GM21723 (cell line): Measurements from ENCODE around the gene FEZ2.
A peak's percentile ranks its signal among the peaks of the same experiment; 100 is the strongest.

Experiments
- ATAC-seq: cut with Tn5 transposase; IDR thresholded peaks from one replicate; pipeline ENCODE4 v1.9.1; 2021; ENCODE audit warnings: mild to moderate bottlenecking, moderate library complexity; ENCODE audit not compliant: unreplicated experiment

Gene FEZ2

GRCh38 chr2:36562973-36563532 is 34.9 kb downstream of the FEZ2 start:
- ATAC-seq: no peak

DNA sequence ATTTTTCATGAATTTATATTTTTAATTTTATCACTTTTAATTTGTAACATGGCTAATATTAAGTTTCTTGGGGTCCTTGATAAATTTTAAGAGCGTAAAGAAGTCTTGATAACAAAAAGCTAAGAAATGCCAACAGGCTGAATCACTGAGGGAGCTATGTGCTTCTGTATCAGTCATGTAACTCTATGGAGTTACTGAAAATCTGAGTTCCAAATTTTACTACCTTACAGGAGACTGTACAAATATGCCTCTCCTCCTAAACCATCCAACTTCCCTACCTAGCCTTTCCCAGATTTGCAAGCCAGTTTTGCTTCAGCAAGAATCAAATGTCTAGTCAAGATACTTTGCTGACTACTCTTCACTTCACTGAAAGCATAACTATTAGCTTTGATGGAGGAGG is 35.7 kb downstream of the FEZ2 start:
- no peak for ATAC-seq

- ATAC-seq: no peak
These were observed 36.6 kb downstream of the FEZ2 start for GRCh38 chr2:36561237-36561944.

DNA sequence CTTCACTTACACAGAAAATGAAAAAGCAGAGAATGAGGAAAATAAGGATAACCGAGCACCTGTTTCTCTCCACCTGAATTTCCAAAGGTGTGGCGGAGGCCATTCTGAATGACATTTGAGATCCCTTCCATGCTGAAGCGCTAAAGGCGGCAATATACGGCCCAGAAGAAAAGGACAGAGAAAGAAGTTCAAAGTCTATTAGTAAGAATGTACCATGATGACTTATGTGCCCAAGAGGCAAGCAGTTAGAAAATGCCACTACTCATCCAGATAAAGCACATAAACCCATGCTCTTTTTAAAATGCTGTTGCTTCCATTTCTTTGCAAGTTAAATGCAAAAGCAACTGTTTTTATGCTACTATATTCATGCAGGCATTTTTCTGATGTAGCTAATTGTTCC is 37.2 kb downstream of the FEZ2 start:
- no peak for ATAC-seq

GRCh38 chr2:36559221-36559942 is 38.6 kb downstream of the FEZ2 start:
- ATAC-seq: no peak

GRCh38 chr2:36556842-36557241 is 41.1 kb downstream of the FEZ2 start:
- no peak for ATAC-seq

DNA sequence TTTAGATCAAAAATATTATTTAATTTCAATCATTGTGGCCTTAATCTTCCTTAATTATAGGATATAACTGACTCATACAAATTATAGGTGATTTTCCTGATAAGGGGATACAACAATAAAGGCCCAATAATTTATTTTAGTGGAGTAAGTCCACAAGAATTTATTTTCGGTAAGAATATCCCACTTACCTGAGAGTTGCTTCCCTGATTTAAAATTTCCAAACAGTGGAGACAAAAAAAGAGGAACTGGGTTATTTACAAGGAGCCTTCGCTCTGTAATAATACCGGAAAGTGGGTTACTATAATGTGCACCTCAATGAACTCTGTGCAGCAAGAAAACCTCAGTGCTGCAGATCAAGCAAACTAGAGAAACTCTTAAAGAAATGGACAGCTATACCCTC is 42.2 kb downstream of the FEZ2 start:
- ATAC-seq: no peak

DNA sequence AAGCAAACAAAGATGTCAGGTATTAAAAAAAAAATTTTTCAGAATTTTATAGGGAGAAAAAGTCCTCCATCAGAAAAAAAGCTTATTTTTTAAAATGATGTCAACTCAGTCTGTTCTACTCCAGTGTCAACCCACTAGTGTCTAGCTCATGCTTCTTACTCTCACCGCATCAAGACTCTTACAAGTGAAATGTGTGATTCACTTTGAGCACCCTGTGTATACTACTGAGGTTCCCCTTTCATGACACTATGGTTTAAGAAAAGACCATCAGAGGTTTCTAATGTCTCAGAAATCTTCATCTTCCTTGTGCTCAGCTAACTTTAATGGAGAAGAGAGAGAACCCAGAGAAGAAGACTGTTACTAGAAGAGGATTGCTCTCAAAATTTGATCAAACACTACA is 43.4 kb downstream of the FEZ2 start:
- no peak for ATAC-seq

- no peak for ATAC-seq
These were observed 44.3 kb downstream of the FEZ2 start for GRCh38 chr2:36553683-36554082.

- no peak for ATAC-seq
These were observed 48.0 kb downstream of the FEZ2 start for GRCh38 chr2:36550006-36550405.

- no peak for ATAC-seq
These were observed 48.8 kb downstream of the FEZ2 start for GRCh38 chr2:36549165-36549574.

- ATAC-seq: no peak
These were observed 50.1 kb downstream of the FEZ2 start for GRCh38 chr2:36547906-36548305.

- ATAC-seq: no peak
These were observed 52.0 kb downstream of the FEZ2 start for GRCh38 chr2:36545871-36546416.

DNA sequence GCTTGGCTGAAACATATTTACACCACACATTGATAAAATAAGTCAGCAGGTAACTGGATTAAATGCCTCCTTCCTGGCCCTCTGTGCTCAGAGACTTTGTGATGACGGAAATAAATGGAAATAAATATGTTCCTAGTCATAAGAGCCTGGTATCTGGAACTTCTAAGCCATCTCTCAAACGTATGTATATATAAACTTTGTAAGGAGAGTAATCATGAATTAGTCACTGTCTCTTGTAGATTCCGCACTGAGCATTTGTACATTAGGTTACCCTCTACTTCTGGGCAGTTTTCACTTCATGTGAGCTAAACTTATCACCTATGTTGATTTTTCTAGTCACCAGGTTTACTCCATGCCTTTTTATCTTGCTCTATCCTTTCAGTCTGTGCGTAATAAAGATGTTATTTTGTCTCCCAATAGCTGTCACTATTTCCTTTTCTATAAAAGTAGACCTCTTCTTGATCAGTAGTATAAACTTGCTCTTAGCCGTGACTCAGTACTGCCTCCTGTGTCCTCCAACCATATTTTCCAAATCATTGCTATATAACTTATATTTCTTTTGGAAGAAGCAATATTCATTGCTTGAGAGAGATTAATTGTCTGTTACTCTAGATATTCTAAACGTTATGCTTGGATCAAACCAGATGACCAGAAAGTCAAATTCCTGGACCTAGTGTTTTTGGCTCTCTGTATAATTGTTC is 53.2 kb downstream of the FEZ2 start:
- no peak for ATAC-seq

- no peak for ATAC-seq
These were observed 55.9 kb downstream of the FEZ2 start for GRCh38 chr2:36541891-36542595.

- ATAC-seq: no peak
These were observed 56.8 kb downstream of the FEZ2 start for GRCh38 chr2:36540986-36541754.

- peak; percentile 60 for ATAC-seq
These were observed 58.3 kb downstream of the FEZ2 start for GRCh38 chr2:36539631-36540030.

DNA sequence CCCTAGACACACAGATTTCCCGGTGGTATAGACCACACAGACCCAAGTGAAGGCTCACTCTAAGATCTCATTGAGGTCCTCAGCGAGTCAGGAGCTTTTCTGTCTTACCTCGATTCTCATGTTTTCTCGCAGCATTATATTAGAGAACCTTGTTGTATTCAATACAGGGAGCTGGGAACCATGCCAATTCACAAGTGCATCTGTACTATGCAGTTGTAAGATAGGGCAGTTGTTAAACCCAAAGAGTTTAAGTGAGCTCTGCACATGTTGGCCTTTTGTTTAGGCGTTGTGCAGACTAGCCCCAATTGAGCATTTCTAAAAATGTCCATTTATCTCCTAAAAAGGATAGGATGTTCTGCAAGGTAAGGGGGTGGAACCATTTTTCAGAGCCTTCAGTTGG is 59.6 kb downstream of the FEZ2 start:
- ATAC-seq: no peak

DNA sequence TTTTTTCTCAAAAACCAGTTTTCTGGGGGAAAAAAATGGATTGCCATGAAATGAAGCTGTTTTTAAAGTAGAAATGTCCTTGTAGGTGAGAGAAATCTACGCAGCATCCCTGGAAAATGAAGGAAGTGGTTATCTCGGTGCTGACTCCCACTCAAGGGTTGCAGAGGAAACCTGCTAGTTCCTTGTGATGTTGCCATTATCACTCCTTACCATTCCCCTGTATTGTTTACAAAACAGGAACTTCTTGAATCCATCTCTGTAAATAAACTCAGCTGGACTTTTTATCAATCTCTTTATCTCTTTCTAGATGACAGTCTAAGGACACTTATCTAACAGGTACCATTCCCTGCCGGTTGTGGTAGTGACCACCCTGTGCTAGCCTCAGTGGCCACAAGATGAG is 61.2 kb downstream of the FEZ2 start:
- no peak for ATAC-seq

DNA sequence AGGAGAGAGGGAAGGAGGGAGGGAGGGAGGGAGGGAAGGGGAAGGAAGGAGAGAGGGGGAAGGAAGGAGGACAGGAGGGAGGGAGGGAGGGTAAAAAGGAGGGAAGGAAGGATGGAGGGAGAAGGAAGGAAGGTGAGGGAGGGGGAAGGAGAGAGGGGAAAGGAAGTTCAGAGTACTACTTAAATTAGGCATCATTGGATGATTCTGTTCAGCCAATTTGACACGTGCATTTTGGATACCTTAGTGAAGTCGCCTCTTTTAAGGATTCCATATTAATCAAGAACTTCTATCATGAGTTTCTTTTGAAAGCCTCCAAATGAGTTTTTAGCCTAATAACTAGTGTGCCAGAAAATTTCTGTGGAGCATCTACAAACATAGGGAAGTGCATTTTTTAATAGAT is 62.9 kb downstream of the FEZ2 start:
- ATAC-seq: no peak
